HS-27A (cell line): ENCODE measurements around the gene APOBEC3G.
"Not testable (repeated sequence)": the region's sequence is repeated elsewhere in the genome, so short reads cannot be mapped to it uniquely, and the experiment has no call there.

Source experiments
- DNase-seq: peaks from one replicate; pipeline ENCODE4 v3.0.0-alpha.2; 2012; ENCODE audit warnings: low read depth, missing footprints

APOBEC3G gene

GRCh38 chr22:39068033-39068785 is 8.9 kb upstream of the APOBEC3G start:
- DNase-seq: no peak

GRCh38 chr22:39070186-39070585 is 6.9 kb upstream of the APOBEC3G start:
- DNase-seq: no peak

GRCh38 chr22:39072581-39072981 is 4.5 kb upstream of the APOBEC3G start:
- DNase-seq: not testable (repeated sequence)

GRCh38 chr22:39073981-39074380 is 3.1 kb upstream of the APOBEC3G start:
- DNase-seq: no peak

- DNase-seq: not testable (repeated sequence)
Observed at GRCh38 chr22:39076155-39077025, 685 bp upstream of the APOBEC3G start.

GRCh38 chr22:39077912-39078311 is 837 bp downstream of the APOBEC3G start:
- DNase-seq: not testable (repeated sequence)

GRCh38 chr22:39078329-39078728 is 1.3 kb downstream of the APOBEC3G start:
- no peak for DNase-seq

GRCh38 chr22:39079054-39079637 is 2.1 kb downstream of the APOBEC3G start:
- DNase-seq: not testable (repeated sequence)

GRCh38 chr22:39080052-39080762 is 3.1 kb downstream of the APOBEC3G start:
- no peak for DNase-seq

- DNase-seq: no peak
Observed at GRCh38 chr22:39081016-39081415, 3.9 kb downstream of the APOBEC3G start.

GRCh38 chr22:39081598-39081997 is 4.5 kb downstream of the APOBEC3G start:
- DNase-seq: no peak

GRCh38 chr22:39083212-39084165 is 6.4 kb downstream of the APOBEC3G start:
- DNase-seq: no peak

GRCh38 chr22:39084666-39085065 is 7.6 kb downstream of the APOBEC3G start:
- DNase-seq: no peak

GRCh38 chr22:39087098-39087497 is 10.0 kb downstream of the APOBEC3G start:
- no peak for DNase-seq

- no peak for DNase-seq
Observed at GRCh38 chr22:39087881-39088684, 11.0 kb downstream of the APOBEC3G start.

- no peak for DNase-seq
Observed at GRCh38 chr22:39088685-39089032, 11.6 kb downstream of the APOBEC3G start.

GRCh38 chr22:39089928-39090327 is 12.9 kb downstream of the APOBEC3G start:
- no peak for DNase-seq

- DNase-seq: no peak
Observed at GRCh38 chr22:39090426-39091064, 13.5 kb downstream of the APOBEC3G start.
